ENCODE data around the gene LCE1B. TPM values are rescaled to one million over a fixed set of nuclear protein-coding genes. Genes with fewer than 3 reads are reported as not detected.

The LCE1B gene
- total RNA-seq, 1 experiment from 2014 or later: not detected

GRCh38 chr1:152859696-152860095 is 47.9 kb downstream of the LCE1B start, which contains the start of gene LCE7A:
Gene LCE7A (plus strand): TSS chr1:152859996. CDS start chr1:152860698, 702 bp downstream.
- no peaks in the 10 kb centered on the region for H3K4me1 Mint-ChIP-seq
- ChIA-PET CTCF (no interaction called here), POLR2A (no interaction called here)
- H3K36me3 Mint-ChIP-seq: peaks cover 62% of the 10 kb centered on the region
- no peak within 1 kb of the TSS for H3K27ac Mint-ChIP-seq
- DNase-seq (ENCODE audit: low spot score) (no peak), ATAC-seq (no peak)
- H3K4me3 Mint-ChIP-seq: no peak within 1 kb of the TSS
- H3K27me3 Mint-ChIP-seq (ENCODE audit: low read depth): peaks cover 10% of the 10 kb centered on the region; the same call in 1 of the 2 replicates
- H3K9me3 Mint-ChIP-seq: peaks cover 86% of the 10 kb centered on the region
- no peak for TF ChIP-seq ZNF263 (CRISPR knock-in tag; IDR thresholded peaks at IDR 0.05; ENCODE audit: low read depth)
- no peak for TF ChIP-seq ZNF512 (CRISPR knock-in tag; IDR thresholded peaks at IDR 0.05; ENCODE audit: borderline replicate concordance)
- no peak for TF ChIP-seq AFF4 (CRISPR knock-in tag; IDR thresholded peaks at IDR 0.05; ENCODE audit: borderline replicate concordance)
- no peak for TF ChIP-seq PRDM15 (CRISPR knock-in tag; IDR thresholded peaks at IDR 0.05)
- no peak for TF ChIP-seq ZMAT4 (CRISPR knock-in tag; IDR thresholded peaks at IDR 0.05)
- TF ChIP-seq NR3C1 (CRISPR knock-in tag; conservative IDR thresholded peaks at IDR 0.05; ENCODE audit: low read depth): no peak
- no peak for TF ChIP-seq GTF2I (CRISPR knock-in tag; conservative IDR thresholded peaks at IDR 0.05)
- TF ChIP-seq STAT6 (CRISPR knock-in tag; conservative IDR thresholded peaks at IDR 0.05; ENCODE audit: low read depth): no peak
- no peak for TF ChIP-seq SOX15 (CRISPR knock-in tag; IDR thresholded peaks at IDR 0.05)
- no peak for TF ChIP-seq SMAD3 (CRISPR knock-in tag; IDR thresholded peaks at IDR 0.05; ENCODE audit: borderline replicate concordance)
- no peak for TF ChIP-seq JAZF1 (CRISPR knock-in tag; IDR thresholded peaks at IDR 0.05)
- no peak for TF ChIP-seq RELA (CRISPR knock-in tag; IDR thresholded peaks at IDR 0.05; ENCODE audit: borderline replicate concordance)
- TF ChIP-seq ZSCAN18 (CRISPR knock-in tag; IDR thresholded peaks at IDR 0.05): no peak
- TF ChIP-seq MXD4 (CRISPR knock-in tag; IDR thresholded peaks at IDR 0.05; ENCODE audit: borderline replicate concordance): no peak
- no peak for TF ChIP-seq FOXJ3 (CRISPR knock-in tag; IDR thresholded peaks at IDR 0.05; ENCODE audit: borderline replicate concordance)
- TF ChIP-seq ZNF138 (CRISPR knock-in tag; conservative IDR thresholded peaks at IDR 0.05): no peak
- TF ChIP-seq NR2C2 (CRISPR knock-in tag; IDR thresholded peaks at IDR 0.05): no peak
- TF ChIP-seq IRF2 (CRISPR knock-in tag; IDR thresholded peaks at IDR 0.05; ENCODE audit: borderline replicate concordance, low read depth): no peak
